ENCODE data around the gene SETD7.

DNA sequence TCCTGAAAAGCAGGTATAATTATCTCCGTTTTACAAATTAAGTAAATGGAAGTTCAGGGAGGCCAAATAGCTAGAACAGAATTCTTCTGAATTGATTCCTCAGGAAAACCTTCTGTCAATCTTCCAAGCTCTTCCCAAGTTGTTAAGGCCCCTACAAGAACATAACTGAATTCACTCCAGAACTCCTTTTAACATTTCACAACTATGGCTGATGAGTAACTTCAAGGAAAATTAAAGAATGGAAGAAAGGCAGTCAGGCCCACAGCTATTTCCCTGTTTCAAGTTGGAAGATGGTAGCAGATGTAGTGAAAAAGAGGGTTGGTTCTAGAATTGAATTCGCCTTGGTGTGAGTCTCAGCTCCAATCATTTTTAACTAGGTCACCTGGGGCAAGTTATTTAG lies 15.9 kb downstream of the SETD7 start:
- TF ChIP-seq REST (IDR thresholded peaks at IDR 0.05; ENCODE audit: borderline replicate concordance) = no peak
- TF ChIP-seq, protein P1, sequence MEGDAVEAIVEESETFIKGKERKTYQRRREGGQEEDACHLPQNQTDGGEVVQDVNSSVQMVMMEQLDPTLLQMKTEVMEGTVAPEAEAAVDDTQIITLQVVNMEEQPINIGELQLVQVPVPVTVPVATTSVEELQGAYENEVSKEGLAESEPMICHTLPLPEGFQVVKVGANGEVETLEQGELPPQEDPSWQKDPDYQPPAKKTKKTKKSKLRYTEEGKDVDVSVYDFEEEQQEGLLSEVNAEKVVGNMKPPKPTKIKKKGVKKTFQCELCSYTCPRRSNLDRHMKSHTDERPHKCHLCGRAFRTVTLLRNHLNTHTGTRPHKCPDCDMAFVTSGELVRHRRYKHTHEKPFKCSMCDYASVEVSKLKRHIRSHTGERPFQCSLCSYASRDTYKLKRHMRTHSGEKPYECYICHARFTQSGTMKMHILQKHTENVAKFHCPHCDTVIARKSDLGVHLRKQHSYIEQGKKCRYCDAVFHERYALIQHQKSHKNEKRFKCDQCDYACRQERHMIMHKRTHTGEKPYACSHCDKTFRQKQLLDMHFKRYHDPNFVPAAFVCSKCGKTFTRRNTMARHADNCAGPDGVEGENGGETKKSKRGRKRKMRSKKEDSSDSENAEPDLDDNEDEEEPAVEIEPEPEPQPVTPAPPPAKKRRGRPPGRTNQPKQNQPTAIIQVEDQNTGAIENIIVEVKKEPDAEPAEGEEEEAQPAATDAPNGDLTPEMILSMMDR (IDR thresholded peaks at IDR 0.05; ENCODE audit: poor library complexity, severe bottlenecking) = no peak
- no peak for TF ChIP-seq EP300 (conservative IDR thresholded peaks at IDR 0.05; ENCODE audit: poor library complexity, severe bottlenecking)
- no peak for TF ChIP-seq EZH2 (IDR thresholded peaks at IDR 0.05; ENCODE audit: borderline replicate concordance, insufficient read depth, low read length, poor library complexity, severe bottlenecking)
- no peak for TF ChIP-seq SMC3 (conservative IDR thresholded peaks at IDR 0.05; ENCODE audit: poor library complexity)
- no peak for TF ChIP-seq POLR2AphosphoS5 (IDR thresholded peaks at IDR 0.05)
- TF ChIP-seq TAF1 (IDR thresholded peaks at IDR 0.05; ENCODE audit: low read depth) = no peak
